ENCODE data around the gene SLC9C1.

DNA sequence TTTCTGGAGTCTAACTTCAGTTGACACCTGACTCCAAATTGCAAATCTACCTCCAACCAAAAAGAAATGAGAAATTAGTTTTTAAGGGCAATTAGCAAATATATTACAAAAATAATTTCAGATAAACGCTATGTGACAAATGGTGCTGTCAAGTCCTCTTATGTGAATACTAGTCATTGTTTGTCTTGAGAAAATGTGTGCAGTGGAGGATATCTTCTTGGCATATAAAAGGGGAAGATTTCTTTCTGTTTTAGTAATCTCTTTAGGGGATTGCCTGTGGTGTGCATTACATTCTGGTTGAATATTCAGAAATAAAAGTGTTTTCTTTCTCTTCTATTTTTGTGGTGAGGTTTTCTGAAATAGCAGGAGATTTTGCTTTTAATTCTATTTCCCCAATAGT lies 158.0 kb downstream of the SLC9C1 start:
- TF ChIP-seq ZC3H10 (CRISPR knock-in tag; IDR thresholded peaks at IDR 0.05): no peak
- TF ChIP-seq CSDC2 (CRISPR knock-in tag; IDR thresholded peaks at IDR 0.05): no peak
- TF ChIP-seq, protein P1, sequence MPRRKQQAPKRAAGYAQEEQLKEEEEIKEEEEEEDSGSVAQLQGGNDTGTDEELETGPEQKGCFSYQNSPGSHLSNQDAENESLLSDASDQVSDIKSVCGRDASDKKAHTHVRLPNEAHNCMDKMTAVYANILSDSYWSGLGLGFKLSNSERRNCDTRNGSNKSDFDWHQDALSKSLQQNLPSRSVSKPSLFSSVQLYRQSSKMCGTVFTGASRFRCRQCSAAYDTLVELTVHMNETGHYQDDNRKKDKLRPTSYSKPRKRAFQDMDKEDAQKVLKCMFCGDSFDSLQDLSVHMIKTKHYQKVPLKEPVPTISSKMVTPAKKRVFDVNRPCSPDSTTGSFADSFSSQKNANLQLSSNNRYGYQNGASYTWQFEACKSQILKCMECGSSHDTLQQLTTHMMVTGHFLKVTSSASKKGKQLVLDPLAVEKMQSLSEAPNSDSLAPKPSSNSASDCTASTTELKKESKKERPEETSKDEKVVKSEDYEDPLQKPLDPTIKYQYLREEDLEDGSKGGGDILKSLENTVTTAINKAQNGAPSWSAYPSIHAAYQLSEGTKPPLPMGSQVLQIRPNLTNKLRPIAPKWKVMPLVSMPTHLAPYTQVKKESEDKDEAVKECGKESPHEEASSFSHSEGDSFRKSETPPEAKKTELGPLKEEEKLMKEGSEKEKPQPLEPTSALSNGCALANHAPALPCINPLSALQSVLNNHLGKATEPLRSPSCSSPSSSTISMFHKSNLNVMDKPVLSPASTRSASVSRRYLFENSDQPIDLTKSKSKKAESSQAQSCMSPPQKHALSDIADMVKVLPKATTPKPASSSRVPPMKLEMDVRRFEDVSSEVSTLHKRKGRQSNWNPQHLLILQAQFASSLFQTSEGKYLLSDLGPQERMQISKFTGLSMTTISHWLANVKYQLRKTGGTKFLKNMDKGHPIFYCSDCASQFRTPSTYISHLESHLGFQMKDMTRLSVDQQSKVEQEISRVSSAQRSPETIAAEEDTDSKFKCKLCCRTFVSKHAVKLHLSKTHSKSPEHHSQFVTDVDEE (CRISPR knock-in tag; IDR thresholded peaks at IDR 0.05): no peak
- TF ChIP-seq ZFP30 (CRISPR knock-in tag; IDR thresholded peaks at IDR 0.05): no peak
- TF ChIP-seq TOX (CRISPR knock-in tag; IDR thresholded peaks at IDR 0.05; ENCODE audit: borderline replicate concordance): no peak
- TF ChIP-seq ISL1 (CRISPR knock-in tag; IDR thresholded peaks at IDR 0.05): no peak

All from SK-N-SH treated with all-trans-retinoic acid at 6 μM for 48 hours (cell line).